Prostate gland (tissue), 2 donors: ENCODE results near the gene NTN5. TPM values are rescaled to one million over a fixed set of nuclear protein-coding genes. Genes with fewer than 3 reads are reported as not detected.

Experiments used
- DNase-seq: peaks from one replicate; pipeline ENCODE4 v3.0.0-alpha.2; 2019; ENCODE audit warnings: low spot score
- H3K27ac ChIP-seq, 2 donors: fragments of 200-600 bp; sonication (generic); 2 replicates each; pipeline ENCODE4 v1.5.1; 2017 to 2019
- H3K27me3 ChIP-seq: fragments of 200-600 bp; sonication (generic); replicated peaks from 2 replicates; pipeline ENCODE4 v1.5.1; 2019; ENCODE audit not compliant: insufficient read depth
- H3K36me3 ChIP-seq, 2 donors: fragments of 200-600 bp; sonication (generic); 1 replicate in 1 of 2; 2 replicates in 1 of 2; pipeline versions ENCODE4 v1.5.1 to v1.8.1; 2017 to 2019
- H3K4me1 ChIP-seq: fragments of 200-600 bp; sonication (generic); replicated peaks from 2 replicates; pipeline ENCODE4 v1.5.1; 2019
- H3K4me3 ChIP-seq, 2 donors: fragments of 200-600 bp; sonication (generic); 2 replicates each; pipeline ENCODE4 v1.5.1; 2017 to 2019
- H3K9me3 ChIP-seq: fragments of 200-600 bp; sonication (generic); 2 replicates; pipeline ENCODE4 v1.5.1; 2017
- CTCF ChIP-seq, 4 experiments: fragments of 200-600 bp in 2 of 4; fragments of 450-650 bp in 2 of 4; sonication (generic) in 2 of 4; IDR thresholded peaks; 1 replicate in 3 of 4; 2 replicates in 1 of 4; pipeline ENCODE4 v1.5.1; 2016 to 2019; ENCODE audit warnings: antibody characterized with exemption in 4 of 4, mild to moderate bottlenecking in 2 of 4, moderate library complexity in 2 of 4
- POLR2A ChIP-seq: fragments of 450-650 bp; IDR thresholded peaks from one replicate; pipeline ENCODE4 v1.6.1; 2016; ENCODE audit warnings: antibody characterized with exemption, mild to moderate bottlenecking
- POLR2AphosphoS5 ChIP-seq: sonication (generic); formaldehyde crosslinking; IDR thresholded peaks from one replicate; pipeline ENCODE4 v1.6.1; 2017; ENCODE audit warnings: antibody characterized with exemption
- WGBS: methylation state at CpG from one replicate; pipeline ENCODE4 v1.1.5; 2018; 5-methylcytosine and 5-hydroxymethylcytosine counted together
- intact Hi-C: fragments of 100-400 bp; cut with DNase I; formaldehyde crosslinking; loops from one replicate; pipeline ENCODE4 v1.14.2; 2022
- total RNA-seq, 2 donors: library from RNA; depleted of rRNA; stranded (reverse); fragments of >200 nt; gene quantifications; one replicate each; pipeline ENCODE4 v1.1.0, GENCODE V29; 2016

NTN5 gene
- total RNA-seq, 2 donors from 2014 or later = 0.91 to 2.6 TPM

GRCh38 chr19:48648134-48648533, 24.7 kb downstream of the NTN5 start:
- 69% methylated on average over 2 of the region's 2 CpGs for WGBS
- intact Hi-C loops = loop anchor here (5.0 to 10.0 kb wide), 2 partner anchors 194 to 317 kb away; partner anchors contain the start of gene FTL
- Histone ChIP-seq H3K4me1 (peaks cover 7% of the 10 kb centered on the region), H3K4me3 (no peak overlapping the region), H3K27me3 (no peaks in the 10 kb centered on the region), H3K27ac (no peak overlapping the region), H3K9me3 (no peaks in the 10 kb centered on the region), H3K36me3 (no peaks in the 10 kb centered on the region)
- no peak for DNase-seq
- no peak for TF ChIP-seq POLR2A
- no peak for TF ChIP-seq POLR2AphosphoS5
- no peak for TF ChIP-seq CTCF (IDR thresholded peaks at IDR 0.05)

DNA sequence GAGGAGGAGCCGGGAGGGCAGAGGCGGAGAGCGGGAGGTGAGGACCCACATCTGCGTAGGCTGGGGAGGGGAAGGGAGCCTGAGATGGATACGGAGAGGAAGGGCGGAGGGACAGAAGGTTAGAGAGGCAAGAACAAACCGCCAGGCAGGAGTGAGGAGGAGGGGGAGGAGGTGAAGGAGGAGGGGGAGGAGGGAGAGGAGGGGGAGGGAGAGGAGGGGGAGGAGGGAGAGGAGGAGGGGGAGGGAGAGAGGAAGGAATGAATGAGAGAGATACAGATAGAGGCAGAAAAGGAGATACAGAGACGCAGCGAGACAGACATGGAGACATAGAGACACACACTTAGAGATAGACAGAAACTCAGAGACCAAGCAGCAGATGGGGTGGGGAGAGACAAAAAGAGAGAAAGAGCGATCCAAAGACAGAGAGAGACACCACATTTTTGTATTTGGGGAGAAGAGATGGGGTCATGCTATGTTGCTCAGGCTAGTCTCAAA, 26.0 kb downstream of the NTN5 start:
- intact Hi-C loops = loop anchor here (5.0 to 10.0 kb wide), 2 partner anchors 196 to 318 kb away; partner anchors contain the start of gene FTL
- WGBS = 9% methylated on average over 10 of the region's 10 CpGs

GRCh38 chr19:48646001-48646721, 26.7 kb downstream of the NTN5 start, which contains the start of gene CA11:
TSS of gene CA11 (minus strand) at chr19:48646187. CDS start at chr19:48645632, 555 bp downstream.
- peak; percentile 85 to 95 (median 88) for TF ChIP-seq CTCF (IDR thresholded peaks at IDR 0.05)
- peak; percentile 55 for TF ChIP-seq POLR2AphosphoS5
- TF ChIP-seq POLR2A = peak; percentile 49
- H3K27ac ChIP-seq = peak within 1 kb of the TSS; percentile 90 to 93
- H3K9me3 ChIP-seq = no peaks in the 10 kb centered on the region
- WGBS = 2% methylated on average over 32 of the region's 33 CpGs
- intact Hi-C loops = loop anchor here (5.0 to 10.0 kb wide), 2 partner anchors 196 to 319 kb away; partner anchors contain the start of gene FTL
- H3K4me3 ChIP-seq = peak within 1 kb of the TSS; percentile 41 to 44
- no peaks in the 10 kb centered on the region for H3K36me3 ChIP-seq
- H3K27me3 ChIP-seq = no peaks in the 10 kb centered on the region
- DNase-seq = peak; percentile 78
- H3K4me1 ChIP-seq = peaks cover 7% of the 10 kb centered on the region

More for the DNA sequence above, 26.0 kb downstream of the NTN5 start:
- H3K9me3 ChIP-seq = no peaks in the 10 kb centered on the region
- no peak for DNase-seq
- H3K4me1 ChIP-seq = peaks cover 7% of the 10 kb centered on the region
- peak overlapping the region; percentile 41 to 44 for H3K4me3 ChIP-seq
- H3K27ac ChIP-seq = peak overlapping the region; percentile 90 to 93
- no peaks in the 10 kb centered on the region for H3K27me3 ChIP-seq
- H3K36me3 ChIP-seq = no peaks in the 10 kb centered on the region
- TF ChIP-seq POLR2A = no peak
- TF ChIP-seq CTCF (IDR thresholded peaks at IDR 0.05) = no peak
- no peak for TF ChIP-seq POLR2AphosphoS5

- TF ChIP-seq POLR2AphosphoS5 = no peak
- TF ChIP-seq POLR2A = no peak
- TF ChIP-seq CTCF (IDR thresholded peaks at IDR 0.05) = no peak
- no peak for DNase-seq
- peaks cover 7% of the 10 kb centered on the region for H3K4me1 ChIP-seq
- H3K4me3 ChIP-seq = peak overlapping the region; percentile 41 to 44
- no peaks in the 10 kb centered on the region for H3K36me3 ChIP-seq
- H3K27ac ChIP-seq = peak overlapping the region; percentile 90 to 93
- no peaks in the 10 kb centered on the region for H3K9me3 ChIP-seq
- intact Hi-C loops = loop anchor here (5.0 to 10.0 kb wide), 2 partner anchors 197 to 319 kb away; partner anchors contain the start of gene FTL
- 0% methylated on average over 6 of the region's 6 CpGs for WGBS
- no peaks in the 10 kb centered on the region for H3K27me3 ChIP-seq
Measured at GRCh38 chr19:48645620-48646000, 27.2 kb downstream of the NTN5 start.
